HepG2 (cell line): ENCODE data around the gene CDC6. TPM values are rescaled to one million over a fixed set of nuclear protein-coding genes. Genes with fewer than 3 reads are reported as not detected.

Experiments used
- ATF7 ChIP-seq, 2 experiments: fragments of 450-650 bp in 1 of 2; sonication (generic) in 1 of 2; formaldehyde crosslinking in 1 of 2; IDR thresholded peaks; 2 replicates each; pipeline versions ENCODE4 v1.4.0 to v1.6.1; 2016 to 2020; ENCODE audit warnings: antibody characterized with exemption in 1 of 2, mild to moderate bottlenecking in 1 of 2, missing genetic modification reagents in 1 of 2
- FOXA3 ChIP-seq: IDR thresholded peaks from 2 replicates; pipeline ENCODE4 v1.6.1; 2016; ENCODE audit warnings: missing genetic modification reagents, missing compliant biosample characterization
- GATAD2A ChIP-seq: IDR thresholded peaks from 2 replicates; pipeline ENCODE4 v1.6.1; 2016
- HNRNPK ChIP-seq: fragments of 200-400 bp; formaldehyde crosslinking; IDR thresholded peaks from 2 replicates; pipeline ENCODE4 v1.6.1; 2018; ENCODE audit warnings: low read length, low read depth, moderate library complexity, mild to moderate bottlenecking; ENCODE audit not compliant: poor library complexity, severe bottlenecking
- HOXA5 ChIP-seq: sonication (generic); formaldehyde crosslinking; IDR thresholded peaks from 2 replicates; pipeline ENCODE4 v1.4.0; 2020; ENCODE audit warnings: missing genetic modification reagents
- KLF15 ChIP-seq: sonication (generic); formaldehyde crosslinking; IDR thresholded peaks from 2 replicates; pipeline ENCODE4 v1.8.1; 2023; ENCODE audit warnings: borderline replicate concordance, mild to moderate bottlenecking, inconsistent platforms, missing genetic modification reagents, mixed read lengths
- NCOR1 ChIP-seq: fragments of 200-600 bp; sonication (generic); IDR thresholded peaks from 2 replicates; pipeline ENCODE4 v1.7.0; 2017; ENCODE audit warnings: antibody characterized with exemption, low read length, borderline replicate concordance
- RBM22 ChIP-seq: fragments of 200-400 bp; formaldehyde crosslinking; optimal IDR thresholded peaks from 2 replicates; pipeline ENCODE3; 2017; ENCODE audit warnings: mild to moderate bottlenecking, low read length, moderate library complexity
- RELA ChIP-seq: sonication (generic); formaldehyde crosslinking; IDR thresholded peaks from 2 replicates; pipeline ENCODE4 v1.4.0; 2020; ENCODE audit warnings: missing genetic modification reagents
- SATB2 ChIP-seq: sonication (generic); formaldehyde crosslinking; IDR thresholded peaks from 2 replicates; pipeline ENCODE4 v1.5.0; 2020; ENCODE audit warnings: missing genetic modification reagents
- SP2 ChIP-seq: sonication (generic); formaldehyde crosslinking; IDR thresholded peaks from 2 replicates; pipeline ENCODE4 v1.5.1; 2020; ENCODE audit warnings: mild to moderate bottlenecking, missing genetic modification reagents
- TEAD2 ChIP-seq: sonication (generic); formaldehyde crosslinking; IDR thresholded peaks from 2 replicates; pipeline ENCODE4 v1.9.0; 2021; ENCODE audit warnings: missing genetic modification reagents
- U2AF2 ChIP-seq: fragments of 200-400 bp; formaldehyde crosslinking; IDR thresholded peaks from 2 replicates; pipeline ENCODE4 v1.6.1; 2017; ENCODE audit warnings: low read depth, mild to moderate bottlenecking, low read length
- ZBTB42 ChIP-seq: sonication (generic); formaldehyde crosslinking; IDR thresholded peaks from 2 replicates; pipeline ENCODE4 v1.5.0; 2020; ENCODE audit warnings: mild to moderate bottlenecking, missing genetic modification reagents
- ZFP62 ChIP-seq: sonication (generic); formaldehyde crosslinking; IDR thresholded peaks from 2 replicates; pipeline ENCODE4 v1.4.0; 2020; ENCODE audit warnings: missing genetic modification reagents
- ZNF572 ChIP-seq: sonication (generic); formaldehyde crosslinking; IDR thresholded peaks from 2 replicates; pipeline ENCODE4 v1.5.1; 2020; ENCODE audit warnings: mild to moderate bottlenecking, missing genetic modification reagents
- ZNF713 ChIP-seq: sonication (generic); formaldehyde crosslinking; IDR thresholded peaks from 2 replicates; pipeline ENCODE4 v1.4.0; 2020; ENCODE audit warnings: mild to moderate bottlenecking, missing genetic modification reagents
- ZNF775 ChIP-seq: sonication (generic); formaldehyde crosslinking; IDR thresholded peaks from 2 replicates; pipeline ENCODE4 v1.4.0; 2020; ENCODE audit warnings: missing genetic modification reagents, mild to moderate bottlenecking, moderate library complexity, borderline replicate concordance
- ZNF777 ChIP-seq: sonication (generic); formaldehyde crosslinking; IDR thresholded peaks from 2 replicates; pipeline ENCODE4 v1.4.0; 2020; ENCODE audit warnings: missing genetic modification reagents
- polyA plus RNA-seq, 8 experiments: library from polyadenylated mRNA; depleted of rRNA in 3 of 8; stranded (reverse) in 7 of 8; unstranded in 1 of 8; fragments of >200 nt; fragmentation: Illumina TruSeq in 4 of 8; extraction: Trizol in 4 of 8; gene quantifications; 2 replicates each; pipeline versions ENCODE4 v1.2.1 to v1.2.3, GENCODE V29; 2011 to 2016; ENCODE audit warnings: low read depth in 4 of 8, missing spikeins in 1 of 8, mixed read lengths in 1 of 8; ENCODE audit not compliant: insufficient read depth in 1 of 8
- total RNA-seq, 5 experiments: library from RNA; depleted of rRNA; stranded (reverse); fragments of >200 nt; fragmentation: Illumina TruSeq; extraction: Trizol; gene quantifications; 2 replicates each; pipeline ENCODE4 v1.2.3, GENCODE V29; 2016; ENCODE audit warnings: low read depth in 1 of 5
- TF ChIP-seq, protein P1 (sequence below): sonication (generic); formaldehyde crosslinking; IDR thresholded peaks from 2 replicates; pipeline ENCODE4 v1.9.0; 2021; ENCODE audit warnings: missing genetic modification reagents, borderline replicate concordance
- TF ChIP-seq, protein P2 (sequence below): sonication (generic); formaldehyde crosslinking; IDR thresholded peaks from 2 replicates; pipeline ENCODE4 v1.8.0; 2022; ENCODE audit warnings: mild to moderate bottlenecking, missing genetic modification reagents; ENCODE audit not compliant: insufficient replicate concordance
- TF ChIP-seq, protein P3 (sequence below): sonication (generic); formaldehyde crosslinking; IDR thresholded peaks from 2 replicates; pipeline ENCODE4 v1.8.1; 2022; ENCODE audit warnings: mild to moderate bottlenecking, missing genetic modification reagents

Gene CDC6
- total and polyA plus RNA-seq, 2 of the 13 experiments (the other 11 are each of a cell fraction or from before 2014, with no cell fraction given), result 17.4 to 114 TPM

DNA sequence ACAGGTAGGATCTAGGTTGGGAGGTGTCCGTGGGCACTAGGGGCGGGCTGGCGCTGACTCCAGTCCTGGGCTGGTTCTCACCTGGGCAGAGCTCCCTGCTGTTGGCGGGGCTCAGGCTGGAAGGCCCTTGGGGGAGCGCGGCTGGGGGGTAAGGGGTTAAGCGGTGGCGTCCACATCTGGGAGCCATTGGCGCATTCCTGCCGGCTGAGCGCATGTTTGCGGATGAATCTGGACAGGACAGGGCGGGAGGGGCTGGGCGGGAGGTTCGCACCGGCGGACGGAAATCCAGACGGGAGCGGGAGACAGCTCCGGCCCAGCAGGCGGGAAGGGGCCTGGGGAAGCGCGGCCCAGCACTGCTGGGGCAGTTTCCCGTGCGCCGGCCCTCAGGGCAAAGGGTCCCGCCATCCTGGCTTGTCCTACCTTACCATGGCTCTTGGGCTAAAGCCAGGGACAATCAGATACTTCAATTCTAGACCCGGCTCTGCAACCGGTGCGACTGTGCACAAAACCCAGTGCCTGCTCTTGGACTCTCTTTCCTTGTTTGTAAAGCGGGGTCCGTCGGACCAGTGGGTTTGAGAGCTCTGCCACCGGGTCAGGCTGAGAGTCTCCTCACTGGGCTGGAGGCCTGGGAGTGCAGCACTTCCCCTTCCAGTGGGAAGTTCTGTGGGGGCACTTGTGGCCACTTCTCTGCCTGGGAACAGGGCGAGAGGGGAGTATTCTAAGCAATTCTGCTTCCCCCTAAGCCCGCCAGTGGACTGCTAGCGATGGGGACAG lies 29.1 kb downstream of the CDC6 start (continued):
- TF ChIP-seq, protein P1, sequence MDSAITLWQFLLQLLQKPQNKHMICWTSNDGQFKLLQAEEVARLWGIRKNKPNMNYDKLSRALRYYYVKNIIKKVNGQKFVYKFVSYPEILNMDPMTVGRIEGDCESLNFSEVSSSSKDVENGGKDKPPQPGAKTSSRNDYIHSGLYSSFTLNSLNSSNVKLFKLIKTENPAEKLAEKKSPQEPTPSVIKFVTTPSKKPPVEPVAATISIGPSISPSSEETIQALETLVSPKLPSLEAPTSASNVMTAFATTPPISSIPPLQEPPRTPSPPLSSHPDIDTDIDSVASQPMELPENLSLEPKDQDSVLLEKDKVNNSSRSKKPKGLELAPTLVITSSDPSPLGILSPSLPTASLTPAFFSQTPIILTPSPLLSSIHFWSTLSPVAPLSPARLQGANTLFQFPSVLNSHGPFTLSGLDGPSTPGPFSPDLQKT, result no peak
- TF ChIP-seq, protein P2, sequence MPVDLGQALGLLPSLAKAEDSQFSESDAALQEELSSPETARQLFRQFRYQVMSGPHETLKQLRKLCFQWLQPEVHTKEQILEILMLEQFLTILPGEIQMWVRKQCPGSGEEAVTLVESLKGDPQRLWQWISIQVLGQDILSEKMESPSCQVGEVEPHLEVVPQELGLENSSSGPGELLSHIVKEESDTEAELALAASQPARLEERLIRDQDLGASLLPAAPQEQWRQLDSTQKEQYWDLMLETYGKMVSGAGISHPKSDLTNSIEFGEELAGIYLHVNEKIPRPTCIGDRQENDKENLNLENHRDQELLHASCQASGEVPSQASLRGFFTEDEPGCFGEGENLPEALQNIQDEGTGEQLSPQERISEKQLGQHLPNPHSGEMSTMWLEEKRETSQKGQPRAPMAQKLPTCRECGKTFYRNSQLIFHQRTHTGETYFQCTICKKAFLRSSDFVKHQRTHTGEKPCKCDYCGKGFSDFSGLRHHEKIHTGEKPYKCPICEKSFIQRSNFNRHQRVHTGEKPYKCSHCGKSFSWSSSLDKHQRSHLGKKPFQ, result peak; percentile 62
- TF ChIP-seq ZFP62 (CRISPR knock-in tag) (no peak), RBM22 (no peak), ATF7 (IDR thresholded peaks at IDR 0.05) (peak; percentile 26; the same call in 1 of the 2 replicates), ATF7 (CRISPR knock-in tag; IDR thresholded peaks at IDR 0.05) (peak; percentile 95), ZNF775 (CRISPR knock-in tag) (no peak), GATAD2A (peak; percentile 60; the same call in 1 of the 2 replicates), FOXA3 (CRISPR knock-in tag) (peak; percentile 48; the same call in 1 of the 2 replicates), HOXA5 (CRISPR knock-in tag) (peak; percentile 64; the same call in 1 of the 2 replicates), NCOR1 (no peak), ZBTB42 (CRISPR knock-in tag) (peak; percentile 99), ZNF572 (CRISPR knock-in tag) (no peak), TEAD2 (no peak), SP2 (CRISPR knock-in tag) (no peak; the same call in 1 of the 2 replicates), U2AF2 (no peak), SATB2 (CRISPR knock-in tag) (peak; percentile 55; the same call in 1 of the 2 replicates), ZNF777 (peak; percentile 95), RELA (no peak), HNRNPK (no peak), KLF15 (CRISPR knock-in tag) (no peak), ZNF713 (CRISPR knock-in tag) (no peak)
- TF ChIP-seq, protein P3, sequence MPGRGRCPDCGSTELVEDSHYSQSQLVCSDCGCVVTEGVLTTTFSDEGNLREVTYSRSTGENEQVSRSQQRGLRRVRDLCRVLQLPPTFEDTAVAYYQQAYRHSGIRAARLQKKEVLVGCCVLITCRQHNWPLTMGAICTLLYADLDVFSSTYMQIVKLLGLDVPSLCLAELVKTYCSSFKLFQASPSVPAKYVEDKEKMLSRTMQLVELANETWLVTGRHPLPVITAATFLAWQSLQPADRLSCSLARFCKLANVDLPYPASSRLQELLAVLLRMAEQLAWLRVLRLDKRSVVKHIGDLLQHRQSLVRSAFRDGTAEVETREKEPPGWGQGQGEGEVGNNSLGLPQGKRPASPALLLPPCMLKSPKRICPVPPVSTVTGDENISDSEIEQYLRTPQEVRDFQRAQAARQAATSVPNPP (CRISPR knock-in tag), result no peak
